ENCODE results near the gene GPSM1.
A peak's percentile ranks its signal among the peaks of the same experiment; 100 is the strongest.

Gene GPSM1

GRCh38 chr9:136340356-136341041, 13.2 kb downstream of the GPSM1 start:
- TF ChIP-seq PKNOX1 (IDR thresholded peaks at IDR 0.05), result no peak
- TF ChIP-seq BHLHE40 (IDR thresholded peaks at IDR 0.05; ENCODE audit: borderline replicate concordance), result no peak
- TF ChIP-seq FOXK2 (IDR thresholded peaks at IDR 0.05), result no peak
- no peak for TF ChIP-seq NFRKB (IDR thresholded peaks at IDR 0.05)
- no peak for TF ChIP-seq FOXM1 (IDR thresholded peaks at IDR 0.05; ENCODE audit: borderline replicate concordance)
- TF ChIP-seq SUZ12 (IDR thresholded peaks at IDR 0.05), result no peak
- TF ChIP-seq HDGF (IDR thresholded peaks at IDR 0.05; ENCODE audit: borderline replicate concordance), result no peak
- no peak for TF ChIP-seq LEF1 (IDR thresholded peaks at IDR 0.05; ENCODE audit: borderline replicate concordance)
- no peak for TF ChIP-seq TARDBP (IDR thresholded peaks at IDR 0.05)
- no peak for TF ChIP-seq SP1 (IDR thresholded peaks at IDR 0.05)
- TF ChIP-seq FOXA1 (IDR thresholded peaks at IDR 0.05), result no peak
- ChIA-PET CTCF (interaction anchor here (1.0 kb wide), 1 partner anchor 13 kb away, joined by 3 read pairs; no protein-coding TSS in a partner anchor), POLR2A (interaction anchor here (1.0 to 1.1 kb wide), 2 partner anchors 22 to 23 kb away, joined by 3 read pairs; partner anchors contain the start of gene DNLZ)
- no peak for DNase-seq (ENCODE audit: extremely low spot score)

- CTCF ChIA-PET, result interaction anchor here (1.0 kb wide), 1 partner anchor 13 kb away, joined by 3 read pairs; no protein-coding TSS in a partner anchor
- DNase-seq (ENCODE audit: extremely low spot score), result no peak
- POLR2A ChIA-PET, result interaction anchor here (1.0 to 1.1 kb wide), 2 partner anchors 22 to 23 kb away, joined by 3 read pairs; partner anchors contain the start of gene DNLZ
- TF ChIP-seq L3MBTL2 (conservative IDR thresholded peaks at IDR 0.05) (no peak), FOXK2 (IDR thresholded peaks at IDR 0.05) (no peak), CTBP1 (IDR thresholded peaks at IDR 0.05; ENCODE audit: borderline replicate concordance) (no peak), SUZ12 (IDR thresholded peaks at IDR 0.05) (no peak), ARNT (IDR thresholded peaks at IDR 0.05) (no peak), PKNOX1 (IDR thresholded peaks at IDR 0.05) (no peak), SP1 (IDR thresholded peaks at IDR 0.05) (no peak), LEF1 (IDR thresholded peaks at IDR 0.05; ENCODE audit: borderline replicate concordance) (no peak), FOXA1 (IDR thresholded peaks at IDR 0.05) (no peak), ELF4 (IDR thresholded peaks at IDR 0.05) (no peak), BHLHE40 (IDR thresholded peaks at IDR 0.05; ENCODE audit: borderline replicate concordance) (no peak), TARDBP (IDR thresholded peaks at IDR 0.05) (no peak), HDGF (IDR thresholded peaks at IDR 0.05; ENCODE audit: borderline replicate concordance) (no peak), NFRKB (IDR thresholded peaks at IDR 0.05) (no peak)
These were observed 13.8 kb downstream of the GPSM1 start for GRCh38 chr9:136341042-136341655.

GRCh38 chr9:136341769-136342168, 14.4 kb downstream of the GPSM1 start:
- no peak for DNase-seq (ENCODE audit: extremely low spot score)
- ChIA-PET POLR2A (no interaction called here), CTCF (no interaction called here)
- TF ChIP-seq LEF1 (IDR thresholded peaks at IDR 0.05; ENCODE audit: borderline replicate concordance) (no peak), PKNOX1 (IDR thresholded peaks at IDR 0.05) (no peak), ARNT (IDR thresholded peaks at IDR 0.05) (no peak), ELF4 (IDR thresholded peaks at IDR 0.05) (no peak), ZNF384 (IDR thresholded peaks at IDR 0.05) (no peak), SUZ12 (IDR thresholded peaks at IDR 0.05) (no peak), TARDBP (IDR thresholded peaks at IDR 0.05) (no peak), FOXM1 (IDR thresholded peaks at IDR 0.05; ENCODE audit: borderline replicate concordance) (no peak), L3MBTL2 (conservative IDR thresholded peaks at IDR 0.05) (no peak), FOXK2 (IDR thresholded peaks at IDR 0.05) (no peak), SP1 (IDR thresholded peaks at IDR 0.05) (no peak), HDGF (IDR thresholded peaks at IDR 0.05; ENCODE audit: borderline replicate concordance) (no peak), NFRKB (IDR thresholded peaks at IDR 0.05) (no peak), FOXA1 (IDR thresholded peaks at IDR 0.05) (no peak), CTBP1 (IDR thresholded peaks at IDR 0.05; ENCODE audit: borderline replicate concordance) (no peak), BHLHE40 (IDR thresholded peaks at IDR 0.05; ENCODE audit: borderline replicate concordance) (no peak)

- CTCF ChIA-PET, result no interaction called here
- POLR2A ChIA-PET, result no interaction called here
- peak; percentile 89 for DNase-seq (ENCODE audit: extremely low spot score)
- TF ChIP-seq NFRKB (IDR thresholded peaks at IDR 0.05), result no peak
- no peak for TF ChIP-seq ZNF384 (IDR thresholded peaks at IDR 0.05)
- TF ChIP-seq PKNOX1 (IDR thresholded peaks at IDR 0.05), result no peak
- TF ChIP-seq HDGF (IDR thresholded peaks at IDR 0.05; ENCODE audit: borderline replicate concordance), result no peak
- TF ChIP-seq BHLHE40 (IDR thresholded peaks at IDR 0.05; ENCODE audit: borderline replicate concordance), result no peak
- TF ChIP-seq FOXK2 (IDR thresholded peaks at IDR 0.05), result no peak
- no peak for TF ChIP-seq CTBP1 (IDR thresholded peaks at IDR 0.05; ENCODE audit: borderline replicate concordance)
- no peak for TF ChIP-seq FOXM1 (IDR thresholded peaks at IDR 0.05; ENCODE audit: borderline replicate concordance)
- no peak for TF ChIP-seq ELF4 (IDR thresholded peaks at IDR 0.05)
- no peak for TF ChIP-seq SUZ12 (IDR thresholded peaks at IDR 0.05)
- no peak for TF ChIP-seq FOXA1 (IDR thresholded peaks at IDR 0.05)
- no peak for TF ChIP-seq TARDBP (IDR thresholded peaks at IDR 0.05)
- TF ChIP-seq LEF1 (IDR thresholded peaks at IDR 0.05; ENCODE audit: borderline replicate concordance), result no peak
- no peak for TF ChIP-seq SP1 (IDR thresholded peaks at IDR 0.05)
- TF ChIP-seq L3MBTL2 (conservative IDR thresholded peaks at IDR 0.05), result no peak
- TF ChIP-seq ARNT (IDR thresholded peaks at IDR 0.05), result no peak
These were observed 15.1 kb downstream of the GPSM1 start for GRCh38 chr9:136342181-136343120.

All from HEK293T (cell line).